Measurements from ENCODE around the gene PFN3. TPM values are rescaled to one million over a fixed set of nuclear protein-coding genes. Genes with fewer than 3 reads are reported as not detected.

Gene PFN3
- total and polyA plus RNA-seq, 2 of the 13 experiments (the other 11 are each of a cell fraction or from before 2014, with no cell fraction given): not detected

DNA sequence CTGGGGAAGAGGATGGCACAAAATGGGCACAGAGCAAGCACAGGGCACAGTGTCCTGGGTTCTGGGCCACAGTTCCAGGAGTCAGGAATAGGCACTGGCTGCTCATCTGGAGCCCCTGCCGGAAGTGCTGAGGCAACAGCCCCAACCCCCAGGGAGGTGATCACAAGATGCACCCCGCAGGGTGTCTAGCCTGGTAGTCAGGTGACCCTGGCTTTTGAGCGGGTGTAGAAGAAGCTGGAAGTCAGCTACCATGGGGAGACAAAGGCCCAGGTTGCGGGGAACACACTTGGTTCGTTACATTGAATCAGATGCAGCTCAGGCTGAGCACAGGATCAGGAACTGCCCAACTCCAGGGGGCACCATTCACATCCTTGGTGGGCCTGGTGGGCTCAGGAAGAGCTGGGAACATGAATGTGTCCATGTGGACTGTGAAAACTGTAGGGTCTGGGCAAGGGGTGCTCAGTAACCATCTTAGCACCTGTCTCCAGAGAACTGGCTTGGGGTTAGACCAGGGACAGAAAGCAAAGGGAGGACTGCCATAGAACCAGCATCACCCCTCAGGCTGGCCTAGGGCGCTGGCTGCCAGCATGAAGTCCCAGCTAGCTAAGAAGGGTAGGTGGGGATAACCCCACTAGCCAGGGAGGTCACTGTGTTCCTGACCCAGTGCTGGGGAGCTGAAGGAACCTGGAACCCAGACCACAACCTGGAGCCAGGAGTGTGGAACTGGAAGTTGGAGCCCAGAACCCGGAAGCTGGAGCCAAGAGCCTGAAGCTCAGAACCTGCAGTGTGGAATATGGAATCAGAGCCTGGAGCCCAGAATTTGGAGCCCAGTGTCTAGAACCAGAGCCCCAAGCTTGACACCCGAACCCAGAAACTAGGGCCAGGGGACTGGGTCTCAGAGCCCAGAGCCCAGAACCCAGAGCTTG lies 22.3 kb downstream of the PFN3 start (continued):
- TF ChIP-seq, protein P1, sequence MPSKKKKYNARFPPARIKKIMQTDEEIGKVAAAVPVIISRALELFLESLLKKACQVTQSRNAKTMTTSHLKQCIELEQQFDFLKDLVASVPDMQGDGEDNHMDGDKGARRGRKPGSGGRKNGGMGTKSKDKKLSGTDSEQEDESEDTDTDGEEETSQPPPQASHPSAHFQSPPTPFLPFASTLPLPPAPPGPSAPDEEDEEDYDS (CRISPR knock-in tag; IDR thresholded peaks at IDR 0.05): no peak
- no peak for TF ChIP-seq BCL6 (CRISPR knock-in tag; IDR thresholded peaks at IDR 0.05)
- TF ChIP-seq NFE2 (CRISPR knock-in tag; IDR thresholded peaks at IDR 0.05): no peak
- no peak for TF ChIP-seq SOX13 (IDR thresholded peaks at IDR 0.05)
- no peak for TF ChIP-seq SOX13 (CRISPR knock-in tag; conservative IDR thresholded peaks at IDR 0.05 in 1 of 2, IDR thresholded peaks at IDR 0.05 in 1 of 2)
- no peak for TF ChIP-seq THAP11 (CRISPR knock-in tag; IDR thresholded peaks at IDR 0.05)
- no peak for TF ChIP-seq ZNF558 (CRISPR knock-in tag; IDR thresholded peaks at IDR 0.05; ENCODE audit: borderline replicate concordance)
- TF ChIP-seq, protein P2, sequence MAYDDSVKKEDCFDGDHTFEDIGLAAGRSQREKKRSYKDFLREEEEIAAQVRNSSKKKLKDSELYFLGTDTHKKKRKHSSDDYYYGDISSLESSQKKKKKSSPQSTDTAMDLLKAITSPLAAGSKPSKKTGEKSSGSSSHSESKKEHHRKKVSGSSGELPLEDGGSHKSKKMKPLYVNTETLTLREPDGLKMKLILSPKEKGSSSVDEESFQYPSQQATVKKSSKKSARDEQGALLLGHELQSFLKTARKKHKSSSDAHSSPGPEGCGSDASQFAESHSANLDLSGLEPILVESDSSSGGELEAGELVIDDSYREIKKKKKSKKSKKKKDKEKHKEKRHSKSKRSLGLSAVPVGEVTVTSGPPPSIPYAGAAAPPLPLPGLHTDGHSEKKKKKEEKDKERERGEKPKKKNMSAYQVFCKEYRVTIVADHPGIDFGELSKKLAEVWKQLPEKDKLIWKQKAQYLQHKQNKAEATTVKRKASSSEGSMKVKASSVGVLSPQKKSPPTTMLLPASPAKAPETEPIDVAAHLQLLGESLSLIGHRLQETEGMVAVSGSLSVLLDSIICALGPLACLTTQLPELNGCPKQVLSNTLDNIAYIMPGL (CRISPR knock-in tag; IDR thresholded peaks at IDR 0.05; ENCODE audit: borderline replicate concordance in 1 of 2, low read depth in 1 of 2): peak in 1 of 2 experiments; percentile 35; a peak in 1 of 4 replicates
- TF ChIP-seq ARID2 (CRISPR knock-in tag; IDR thresholded peaks at IDR 0.05; ENCODE audit: borderline replicate concordance): no peak
- TF ChIP-seq PITX1 (CRISPR knock-in tag; IDR thresholded peaks at IDR 0.05): no peak
- no peak for TF ChIP-seq MEIS1 (CRISPR knock-in tag; IDR thresholded peaks at IDR 0.05; ENCODE audit: borderline replicate concordance)
- TF ChIP-seq, protein P3, sequence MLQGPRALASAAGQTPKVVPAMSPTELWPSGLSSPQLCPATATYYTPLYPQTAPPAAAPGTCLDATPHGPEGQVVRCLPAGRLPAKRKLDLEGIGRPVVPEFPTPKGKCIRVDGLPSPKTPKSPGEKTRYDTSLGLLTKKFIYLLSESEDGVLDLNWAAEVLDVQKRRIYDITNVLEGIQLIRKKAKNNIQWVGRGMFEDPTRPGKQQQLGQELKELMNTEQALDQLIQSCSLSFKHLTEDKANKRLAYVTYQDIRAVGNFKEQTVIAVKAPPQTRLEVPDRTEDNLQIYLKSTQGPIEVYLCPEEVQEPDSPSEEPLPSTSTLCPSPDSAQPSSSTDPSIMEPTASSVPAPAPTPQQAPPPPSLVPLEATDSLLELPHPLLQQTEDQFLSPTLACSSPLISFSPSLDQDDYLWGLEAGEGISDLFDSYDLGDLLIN (CRISPR knock-in tag; IDR thresholded peaks at IDR 0.05; ENCODE audit: borderline replicate concordance): no peak
- TF ChIP-seq ZNF672 (CRISPR knock-in tag; IDR thresholded peaks at IDR 0.05): no peak
- TF ChIP-seq TBX2 (CRISPR knock-in tag; IDR thresholded peaks at IDR 0.05; ENCODE audit: borderline replicate concordance): 0 out of 2 replicates have a peak, but pooled peaks have one; percentile 35
- no peak for TF ChIP-seq TBL1XR1 (IDR thresholded peaks at IDR 0.05; ENCODE audit: borderline replicate concordance, low read length, partially characterized antibody)
- TF ChIP-seq, protein P4, sequence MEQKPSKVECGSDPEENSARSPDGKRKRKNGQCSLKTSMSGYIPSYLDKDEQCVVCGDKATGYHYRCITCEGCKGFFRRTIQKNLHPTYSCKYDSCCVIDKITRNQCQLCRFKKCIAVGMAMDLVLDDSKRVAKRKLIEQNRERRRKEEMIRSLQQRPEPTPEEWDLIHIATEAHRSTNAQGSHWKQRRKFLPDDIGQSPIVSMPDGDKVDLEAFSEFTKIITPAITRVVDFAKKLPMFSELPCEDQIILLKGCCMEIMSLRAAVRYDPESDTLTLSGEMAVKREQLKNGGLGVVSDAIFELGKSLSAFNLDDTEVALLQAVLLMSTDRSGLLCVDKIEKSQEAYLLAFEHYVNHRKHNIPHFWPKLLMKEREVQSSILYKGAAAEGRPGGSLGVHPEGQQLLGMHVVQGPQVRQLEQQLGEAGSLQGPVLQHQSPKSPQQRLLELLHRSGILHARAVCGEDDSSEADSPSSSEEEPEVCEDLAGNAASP (CRISPR knock-in tag; IDR thresholded peaks at IDR 0.05; ENCODE audit: borderline replicate concordance): no peak
- no peak for TF ChIP-seq ZNF225 (CRISPR knock-in tag; IDR thresholded peaks at IDR 0.05)
- TF ChIP-seq CBFB (CRISPR knock-in tag; IDR thresholded peaks at IDR 0.05): no peak
- TF ChIP-seq FOSL2 (CRISPR knock-in tag; IDR thresholded peaks at IDR 0.05): no peak
- TF ChIP-seq, protein P5, sequence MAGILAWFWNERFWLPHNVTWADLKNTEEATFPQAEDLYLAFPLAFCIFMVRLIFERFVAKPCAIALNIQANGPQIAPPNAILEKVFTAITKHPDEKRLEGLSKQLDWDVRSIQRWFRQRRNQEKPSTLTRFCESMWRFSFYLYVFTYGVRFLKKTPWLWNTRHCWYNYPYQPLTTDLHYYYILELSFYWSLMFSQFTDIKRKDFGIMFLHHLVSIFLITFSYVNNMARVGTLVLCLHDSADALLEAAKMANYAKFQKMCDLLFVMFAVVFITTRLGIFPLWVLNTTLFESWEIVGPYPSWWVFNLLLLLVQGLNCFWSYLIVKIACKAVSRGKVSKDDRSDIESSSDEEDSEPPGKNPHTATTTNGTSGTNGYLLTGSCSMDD (CRISPR knock-in tag; IDR thresholded peaks at IDR 0.05): no peak
- TF ChIP-seq, protein P6, sequence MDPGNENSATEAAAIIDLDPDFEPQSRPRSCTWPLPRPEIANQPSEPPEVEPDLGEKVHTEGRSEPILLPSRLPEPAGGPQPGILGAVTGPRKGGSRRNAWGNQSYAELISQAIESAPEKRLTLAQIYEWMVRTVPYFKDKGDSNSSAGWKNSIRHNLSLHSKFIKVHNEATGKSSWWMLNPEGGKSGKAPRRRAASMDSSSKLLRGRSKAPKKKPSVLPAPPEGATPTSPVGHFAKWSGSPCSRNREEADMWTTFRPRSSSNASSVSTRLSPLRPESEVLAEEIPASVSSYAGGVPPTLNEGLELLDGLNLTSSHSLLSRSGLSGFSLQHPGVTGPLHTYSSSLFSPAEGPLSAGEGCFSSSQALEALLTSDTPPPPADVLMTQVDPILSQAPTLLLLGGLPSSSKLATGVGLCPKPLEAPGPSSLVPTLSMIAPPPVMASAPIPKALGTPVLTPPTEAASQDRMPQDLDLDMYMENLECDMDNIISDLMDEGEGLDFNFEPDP (CRISPR knock-in tag; conservative IDR thresholded peaks at IDR 0.05): no peak
- TF ChIP-seq MAF1 (CRISPR knock-in tag; IDR thresholded peaks at IDR 0.05; ENCODE audit: borderline replicate concordance): no peak

Measured in HepG2 (cell line).